Psoas muscle (tissue), 8 donors: ENCODE results near the gene LSM10. TPM values are rescaled to one million over a fixed set of nuclear protein-coding genes. Genes with fewer than 3 reads are reported as not detected.

Experiments
- ATAC-seq, 4 donors: fragments of 200-7000 bp; cut with Tn5 transposase; one replicate each; pipeline ENCODE4 v1.9.1; 2020; ENCODE audit warnings: moderate library complexity in 3 of 4, mild to moderate bottlenecking in 2 of 4
- DNase-seq, 2 donors: peaks; one replicate each; pipeline ENCODE4 v3.0.0-alpha.2; 2020
- H3K27ac ChIP-seq: fragments of 200-600 bp; one replicate; pipeline ENCODE4 v1.8.0; 2022
- H3K27me3 ChIP-seq, 3 donors: fragments of 200-600 bp in 1 of 3; one replicate each; pipeline versions ENCODE4 v1.6.1 to v1.8.0; 2013 to 2022; ENCODE audit warnings: low read length in 2 of 3, mild to moderate bottlenecking in 2 of 3, moderate library complexity in 1 of 3; ENCODE audit not compliant: insufficient read depth in 3 of 3
- H3K36me3 ChIP-seq, 2 donors: fragments of 200-600 bp in 1 of 2; one replicate each; pipeline versions ENCODE4 v1.6.1 to v1.8.0; 2013 to 2022; ENCODE audit warnings: low read depth in 1 of 2, mild to moderate bottlenecking in 1 of 2, moderate library complexity in 1 of 2; ENCODE audit not compliant: insufficient read depth in 1 of 2
- H3K4me1 ChIP-seq: fragments of 200-600 bp; one replicate; pipeline ENCODE4 v1.8.0; 2022
- H3K4me3 ChIP-seq: fragments of 200-600 bp; one replicate; pipeline ENCODE4 v1.8.0; 2022; ENCODE audit warnings: mild to moderate bottlenecking
- H3K9me3 ChIP-seq: fragments of 200-600 bp; one replicate; pipeline ENCODE4 v1.8.0; 2022
- CTCF ChIP-seq: fragments of 200-600 bp; IDR thresholded peaks from one replicate; pipeline ENCODE4 v1.8.0; 2022; ENCODE audit warnings: antibody characterized with exemption
- WGBS, 3 donors: extraction: QIAGEN DNeasy Blood & Tissue Kit; methylation state at CpG; one replicate each; pipeline versions ENCODE4 v1.1.6 to v1.1.7; 2013; 5-methylcytosine and 5-hydroxymethylcytosine counted together
- intact Hi-C, 2 donors: fragments of 100-400 bp; cut with DNase I; formaldehyde crosslinking; loops; one replicate each; pipeline versions ENCODE4 v1.11.0 to v1.14.2; 2022
- polyA plus RNA-seq, 3 donors: library from polyadenylated mRNA; stranded (reverse); fragments of 200-250 nt; gene quantifications; one replicate each; pipeline ENCODE4 v1.2.3, GENCODE V29; 2013
- total RNA-seq, 4 donors: library from RNA; stranded (reverse); fragmentation: NEBNext Ultra II Directional in 2 of 4; extraction: Animal tissue kit (Norgen Biotek cat#: 25700) in 2 of 4; gene quantifications; one replicate each; pipeline versions ENCODE4 v1.2.1 to v1.2.4, GENCODE V29; 2021 to 2023
- donor health status: healthy with polysubstance abuse.
- donor health status: DM: no; HTN: no; CAD: no; lungs with moderate emphysema.
- donor health status: Bipolar disorder and iron deficiency.
- donor health status: healthy.
- donor health status: DM: yes; HTN: yes; CAD: no.
- donor health status: DM: no; HTN: no; CAD: no.
- donor health status: DM: no; HTN: no; CAD: no.
- donor health status: DM: yes; HTN: yes; CAD: no.

Gene LSM10
- total and polyA plus RNA-seq, 7 donors: 80.3 to 246 (median 102) TPM

GRCh38 chr1:36420836-36421317 is 23.2 kb upstream of the LSM10 start:
- Histone ChIP-seq H3K27me3 (no peaks in the 10 kb centered on the region), H3K36me3 (peaks cover 0 to 19% of the 10 kb centered on the region in 2 donors), H3K4me1 (peaks cover 23% of the 10 kb centered on the region), H3K4me3 (peak overlapping the region; percentile 29), H3K27ac (peak overlapping the region; percentile 83), H3K9me3 (no peaks in the 10 kb centered on the region)
- 13 to 18% (median 14%) methylated on average over 13 of the region's 13 CpGs for WGBS, 3 donors
- ATAC-seq: peak; percentile 88 to 91 (median 88)
- DNase-seq: peak; percentile 89 to 93
- intact Hi-C loops: loop anchor here (2.0 to 10.0 kb wide), 7 partner anchors 78 to 326 kb away; partner anchors contain the start of genes SH3D21 (in 1 of the 2) and TRAPPC3 (in 1 of the 2)
- peak; percentile 96 for TF ChIP-seq CTCF

DNA sequence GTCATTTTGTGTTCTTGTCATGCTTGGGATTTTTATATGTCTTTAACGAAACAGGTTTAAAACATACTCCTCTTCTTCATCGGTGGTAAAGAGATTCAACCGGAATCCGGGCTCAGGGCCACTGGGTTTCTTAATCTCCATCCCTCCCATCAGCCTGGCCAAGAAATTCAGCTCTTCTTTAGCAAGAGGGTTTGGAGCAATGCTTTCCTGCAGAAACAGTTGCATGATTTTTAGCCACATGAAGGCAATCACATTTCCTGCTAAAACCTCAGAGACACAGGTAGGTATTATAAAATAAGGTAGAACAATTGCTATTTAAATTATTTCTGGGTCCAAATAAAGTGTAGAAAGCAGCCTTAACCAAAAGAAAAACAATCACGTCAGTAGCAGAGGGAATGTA is 22.7 kb upstream of the LSM10 start:
- 19 to 36% (median 33%) methylated on average over 5 of the region's 5 CpGs for WGBS, 3 donors
- H3K36me3 ChIP-seq: peaks cover 0 to 19% of the 10 kb centered on the region in 2 donors
- no peaks in the 10 kb centered on the region for H3K9me3 ChIP-seq
- intact Hi-C loops: loop anchor here (2.0 to 10.0 kb wide), 7 partner anchors 78 to 326 kb away; partner anchors contain the start of genes SH3D21 (in 1 of the 2) and TRAPPC3 (in 1 of the 2)
- peak overlapping the region; percentile 29 for H3K4me3 ChIP-seq
- ATAC-seq: peak; percentile 33 to 62 (median 51)
- DNase-seq: peak in 1 of 2 donors; percentile 49
- no peaks in the 10 kb centered on the region for H3K27me3 ChIP-seq
- no peak for TF ChIP-seq CTCF
- H3K27ac ChIP-seq: peak overlapping the region; percentile 83
- H3K4me1 ChIP-seq: peaks cover 23% of the 10 kb centered on the region

DNA sequence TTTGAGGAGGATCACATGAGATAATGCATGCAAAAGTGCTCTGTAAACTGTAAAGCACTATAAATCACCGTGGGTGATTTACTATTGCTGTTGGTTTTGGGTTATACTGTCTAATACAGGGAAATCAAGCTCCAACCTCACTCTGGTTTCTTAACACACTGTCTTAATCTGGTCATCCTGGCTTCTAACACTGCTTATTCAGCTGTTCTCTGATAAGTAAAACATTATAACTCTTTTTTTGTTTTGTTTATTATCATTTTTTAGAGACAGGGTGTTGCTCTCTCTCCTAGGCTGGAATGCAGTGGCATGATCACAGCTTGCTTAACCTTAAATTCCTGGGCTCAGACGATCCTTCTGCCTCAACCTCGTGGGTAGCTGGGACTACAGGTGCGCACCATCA is 21.9 kb upstream of the LSM10 start:
- Histone ChIP-seq H3K36me3 (peaks cover 0 to 19% of the 10 kb centered on the region in 2 donors), H3K27ac (peak overlapping the region; percentile 83), H3K4me1 (peaks cover 23% of the 10 kb centered on the region), H3K27me3 (no peaks in the 10 kb centered on the region), H3K4me3 (no peak overlapping the region), H3K9me3 (no peaks in the 10 kb centered on the region)
- no peak for TF ChIP-seq CTCF
- ATAC-seq (peak in 3 of 4 donors; percentile 21 to 41 (median 24)), DNase-seq (no peak)
- WGBS, 3 donors: 42 to 69% (median 46%) methylated on average over 4 of the region's 4 CpGs
- intact Hi-C loops: no loop called here

GRCh38 chr1:36419140-36419539 is 21.4 kb upstream of the LSM10 start:
- 24 to 43% (median 39%) methylated on average over 3 of the region's 3 CpGs for WGBS, 3 donors
- no peak for TF ChIP-seq CTCF
- peaks cover 0 to 19% of the 10 kb centered on the region in 2 donors for H3K36me3 ChIP-seq
- no peaks in the 10 kb centered on the region for H3K27me3 ChIP-seq
- peak; percentile 75 to 90 (median 86) for ATAC-seq
- H3K9me3 ChIP-seq: no peaks in the 10 kb centered on the region
- intact Hi-C loops: no loop called here
- peaks cover 23% of the 10 kb centered on the region for H3K4me1 ChIP-seq
- peak overlapping the region; percentile 83 for H3K27ac ChIP-seq
- no peak for DNase-seq
- H3K4me3 ChIP-seq: no peak overlapping the region

- no peak for ATAC-seq
- peaks cover 23% of the 10 kb centered on the region for H3K4me1 ChIP-seq
- 84 to 90% (median 86%) methylated on average over 9 of the region's 9 CpGs for WGBS, 3 donors
- H3K9me3 ChIP-seq: no peaks in the 10 kb centered on the region
- intact Hi-C loops: no loop called here
- H3K36me3 ChIP-seq: peaks cover 0 to 16% of the 10 kb centered on the region in 2 donors
- no peaks in the 10 kb centered on the region for H3K27me3 ChIP-seq
- no peak for DNase-seq
- no peak overlapping the region for H3K27ac ChIP-seq
- H3K4me3 ChIP-seq: no peak overlapping the region
- no peak for TF ChIP-seq CTCF
Observed at GRCh38 chr1:36417931-36418330, 20.2 kb upstream of the LSM10 start.
